NCI-H748 (cell line): ENCODE results near the gene DHRS7B.

Experiments used
- DNase-seq: peaks from one replicate; lab custom pipeline; 2025; ENCODE audit not compliant: unreplicated experiment; lab: John Stamatoyannopoulos, UW

Gene DHRS7B

GRCh38 chr17:21149621-21150020 is 22.9 kb downstream of the DHRS7B start:
- DNase-seq = no peak

- DNase-seq = no peak
Observed at GRCh38 chr17:21152731-21153130, 26.0 kb downstream of the DHRS7B start.

GRCh38 chr17:21157586-21158370 is 31.0 kb downstream of the DHRS7B start:
- DNase-seq = no peak

DNA sequence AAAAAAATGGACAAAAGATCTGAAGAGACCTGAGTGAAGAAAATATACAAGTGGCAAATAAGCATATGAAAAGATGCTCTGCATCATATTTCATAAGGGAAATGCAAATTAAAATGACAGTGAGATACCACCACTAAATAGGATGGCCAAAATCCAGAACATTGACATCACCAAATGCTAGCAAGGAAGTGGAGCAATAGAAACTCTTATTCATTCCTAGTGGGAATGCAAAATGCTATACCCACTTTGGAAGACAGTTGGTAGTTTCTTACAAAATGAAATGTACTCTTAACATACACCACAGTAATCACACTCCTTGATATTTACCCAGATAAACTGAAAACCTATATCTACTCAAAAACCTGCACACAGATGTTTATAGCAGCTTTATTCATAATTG is 33.6 kb downstream of the DHRS7B start:
- no peak for DNase-seq

- no peak for DNase-seq
Observed at GRCh38 chr17:21161498-21162393, 35.0 kb downstream of the DHRS7B start.

GRCh38 chr17:21162394-21162775 is 35.6 kb downstream of the DHRS7B start:
- no peak for DNase-seq

DNA sequence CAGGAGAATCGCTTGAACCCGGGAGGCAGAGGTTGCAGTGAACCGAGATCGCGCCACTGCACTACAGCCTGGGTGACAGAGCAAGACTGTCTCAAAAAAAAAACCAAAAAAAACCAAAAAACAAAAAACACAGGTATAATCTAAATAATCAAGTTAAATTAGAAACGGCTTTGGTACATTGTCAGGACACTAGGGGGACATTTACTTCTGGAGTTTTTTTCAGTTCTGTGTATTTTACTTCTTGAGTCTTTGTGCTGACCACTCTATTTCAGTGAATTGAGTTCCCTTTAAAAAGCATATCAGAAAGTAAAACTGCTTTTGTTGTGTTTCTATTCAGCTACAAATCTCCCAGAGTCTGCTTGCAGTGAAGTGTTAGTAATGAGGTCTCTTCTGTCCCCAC is 36.3 kb downstream of the DHRS7B start:
- DNase-seq = no peak

DNA sequence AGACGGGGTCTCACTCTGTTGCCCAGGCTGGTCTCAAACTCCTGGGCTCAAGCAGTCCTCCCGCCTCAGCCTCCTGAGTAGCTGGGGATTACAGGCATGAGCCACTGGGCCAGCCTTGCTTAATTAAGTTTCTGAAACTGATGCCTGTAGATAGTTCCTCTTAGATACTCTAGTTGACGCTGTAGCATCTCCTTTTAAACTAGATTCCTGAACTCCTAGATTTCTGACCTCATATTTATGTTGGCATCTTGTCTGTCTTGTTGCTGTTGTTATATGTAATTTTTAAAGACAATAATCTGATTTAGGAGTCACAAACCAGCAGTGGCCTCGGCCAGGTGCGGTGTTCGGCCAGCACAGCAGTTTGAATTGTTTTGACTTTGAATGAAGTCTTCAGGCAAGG is 37.5 kb downstream of the DHRS7B start:
- no peak for DNase-seq

GRCh38 chr17:21164620-21165019 is 37.9 kb downstream of the DHRS7B start:
- DNase-seq = no peak

- DNase-seq = no peak
Observed at GRCh38 chr17:21165922-21166594, 39.3 kb downstream of the DHRS7B start.

DNA sequence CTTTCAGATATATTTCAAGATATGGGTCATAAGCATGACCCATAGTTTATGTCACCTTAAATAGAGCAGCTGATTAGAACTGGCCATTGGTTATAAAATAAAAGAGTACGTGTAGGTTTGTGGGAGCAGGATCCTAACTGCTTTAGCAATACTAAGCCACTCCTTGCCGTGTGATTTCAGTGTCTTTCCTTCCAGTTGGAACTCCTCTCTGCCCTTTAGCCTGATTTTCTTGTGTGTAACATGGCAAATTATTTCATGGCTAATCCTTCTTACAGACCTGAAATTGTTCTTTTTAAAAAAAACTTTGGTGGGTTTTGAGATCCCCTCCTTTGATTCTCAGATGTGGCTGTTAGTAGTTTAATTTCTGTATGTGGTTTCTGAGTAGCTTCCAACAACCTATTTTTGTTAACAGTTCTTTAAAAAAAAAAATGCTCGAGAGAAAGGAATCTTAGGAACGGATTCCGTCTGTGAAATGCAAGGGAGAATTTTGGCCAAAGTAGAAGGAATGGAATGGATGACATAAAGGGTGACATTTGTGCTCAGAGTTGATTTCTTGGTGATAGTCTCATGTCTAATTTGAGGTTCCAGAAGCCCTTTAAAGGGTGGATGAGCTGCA is 39.9 kb downstream of the DHRS7B start:
- no peak for DNase-seq

- no peak for DNase-seq
Observed at GRCh38 chr17:21167303-21167702, 40.5 kb downstream of the DHRS7B start.

GRCh38 chr17:21168555-21168865 is 41.7 kb downstream of the DHRS7B start:
- no peak for DNase-seq

DNA sequence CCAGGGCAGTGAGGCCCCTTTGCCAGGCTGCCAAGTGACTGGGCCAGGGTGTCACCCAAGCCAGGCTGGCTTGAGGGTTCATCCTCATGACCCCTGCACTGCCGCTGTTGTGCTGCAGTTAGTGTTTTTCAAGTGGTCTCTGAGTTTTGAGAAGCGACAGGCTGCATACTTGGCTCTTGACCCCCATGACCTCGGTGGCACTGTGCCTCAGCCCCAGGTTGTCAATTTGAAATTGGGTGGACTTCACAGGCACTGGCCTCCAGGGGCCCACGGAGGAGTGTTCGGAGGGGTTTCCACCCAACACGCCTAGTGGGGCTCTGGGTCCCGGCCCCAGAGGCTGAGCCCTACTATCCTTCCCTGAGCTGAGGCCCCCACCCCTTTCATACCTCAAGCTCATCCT is 42.7 kb downstream of the DHRS7B start:
- DNase-seq = no peak

DNA sequence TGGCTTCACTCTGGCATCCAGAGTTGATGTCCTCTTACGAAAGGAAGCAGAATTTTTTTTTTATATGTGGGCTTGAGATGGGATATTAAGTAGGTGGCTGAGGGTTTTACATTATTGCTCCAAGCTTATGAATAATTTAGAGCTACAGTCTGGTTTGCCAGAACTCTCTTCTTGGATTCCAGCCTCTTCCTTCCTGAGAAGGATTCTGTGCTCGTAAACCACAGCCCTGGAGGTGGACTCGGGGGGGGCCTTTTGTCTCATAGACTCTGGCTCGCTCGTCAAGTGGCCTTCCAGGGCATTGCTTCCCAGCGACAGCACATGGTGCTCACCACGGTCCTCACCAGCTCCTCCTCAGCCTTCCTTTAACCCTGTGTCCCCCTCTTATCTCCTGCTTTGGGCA is 44.0 kb downstream of the DHRS7B start:
- no peak for DNase-seq

GRCh38 chr17:21171309-21171922 is 44.7 kb downstream of the DHRS7B start:
- DNase-seq = no peak

DNA sequence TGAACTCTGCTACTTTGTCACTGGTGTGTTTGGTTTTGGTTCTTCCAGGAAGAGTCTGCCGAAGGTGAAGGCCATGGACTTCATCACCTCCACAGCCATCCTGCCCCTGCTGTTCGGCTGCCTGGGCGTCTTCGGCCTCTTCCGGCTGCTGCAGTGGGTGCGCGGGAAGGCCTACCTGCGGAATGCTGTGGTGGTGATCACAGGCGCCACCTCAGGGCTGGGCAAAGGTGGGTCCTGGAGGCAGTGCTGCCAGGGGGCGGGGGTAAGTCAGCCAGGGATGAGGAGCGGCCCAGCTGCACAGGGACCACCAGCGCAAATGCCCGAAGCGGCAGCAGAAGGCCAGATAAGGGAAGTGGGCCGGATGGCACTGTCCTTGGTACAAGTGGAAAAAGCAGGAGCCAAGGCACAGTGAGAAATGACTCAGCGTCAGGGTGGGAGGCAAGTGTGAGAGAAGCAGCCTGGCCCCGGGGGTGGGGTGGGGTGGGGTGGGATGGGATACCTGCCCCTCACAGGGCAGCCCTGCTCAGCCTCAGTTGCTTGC is 45.3 kb downstream of the DHRS7B start:
- DNase-seq = no peak

GRCh38 chr17:21172846-21173245 is 46.1 kb downstream of the DHRS7B start:
- no peak for DNase-seq

DNA sequence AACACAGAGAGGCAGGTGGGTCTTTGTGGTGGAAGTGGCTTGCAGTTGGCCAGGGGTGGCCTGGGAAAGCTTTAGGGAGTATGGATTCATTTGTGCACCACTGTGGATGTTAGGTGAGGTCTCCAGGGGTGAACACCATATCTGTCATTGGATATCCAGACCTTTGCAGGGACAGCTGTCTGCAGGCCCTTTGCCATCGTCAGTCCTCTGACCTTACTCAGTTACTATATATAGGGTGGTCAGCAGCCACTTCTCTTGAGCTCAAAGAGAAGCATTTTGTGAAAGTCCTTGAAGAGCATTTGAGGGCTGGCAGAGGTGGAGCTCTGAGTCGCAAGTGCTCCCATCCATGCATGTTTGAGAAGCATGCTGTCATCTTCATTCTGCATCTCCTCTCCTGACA is 46.8 kb downstream of the DHRS7B start:
- DNase-seq = no peak

- no peak for DNase-seq
Observed at GRCh38 chr17:21174186-21174585, 47.4 kb downstream of the DHRS7B start.

- DNase-seq = no peak
Observed at GRCh38 chr17:21174713-21175112, 47.9 kb downstream of the DHRS7B start.
